Myocyte (in vitro differentiated cells): Measurements from ENCODE around the gene TGFB3. TPM values are rescaled to one million over a fixed set of nuclear protein-coding genes. Genes with fewer than 3 reads are reported as not detected.

ENCODE experiments used
- DNase-seq: peaks from one replicate; pipeline ENCODE4 v3.0.0-alpha.2; 2012; ENCODE audit warnings: low read depth
- total RNA-seq: library from RNA; depleted of rRNA; stranded (reverse); fragments of >200 nt; gene quantifications from 2 replicates; pipeline ENCODE4 v1.2.3, GENCODE V29; 2014

TGFB3 gene
- total RNA-seq, 1 donor from 2014 or later, result 30.6 TPM

GRCh38 chr14:75987201-75987970 is 5.6 kb upstream of the TGFB3 start:
- no peak for DNase-seq

DNA sequence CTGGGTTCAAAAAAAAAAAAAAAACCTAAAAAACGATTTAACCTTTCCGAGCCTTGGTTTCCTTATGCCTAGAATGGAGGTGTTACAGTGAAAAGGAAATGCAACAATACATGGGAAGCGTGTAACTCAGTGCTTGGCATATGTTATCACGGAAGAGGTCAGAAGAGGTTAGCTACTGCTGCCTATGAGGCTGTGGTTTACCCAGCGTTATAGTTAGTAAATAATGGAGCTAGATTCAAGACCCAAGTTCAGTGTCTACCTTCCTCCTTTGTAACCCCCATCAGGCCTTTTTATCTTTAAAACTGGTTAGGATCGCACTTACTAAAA is 4.6 kb upstream of the TGFB3 start:
- DNase-seq, result no peak

GRCh38 chr14:75985618-75986438 is 4.0 kb upstream of the TGFB3 start, which contains the start of gene IFT43:
TSS of gene IFT43 (plus strand) at chr14:75985763. CDS start at chr14:75985787, 24 bp downstream.
- DNase-seq, result peak; percentile 88

GRCh38 chr14:75984674-75985073 is 2.9 kb upstream of the TGFB3 start:
- DNase-seq, result no peak

DNA sequence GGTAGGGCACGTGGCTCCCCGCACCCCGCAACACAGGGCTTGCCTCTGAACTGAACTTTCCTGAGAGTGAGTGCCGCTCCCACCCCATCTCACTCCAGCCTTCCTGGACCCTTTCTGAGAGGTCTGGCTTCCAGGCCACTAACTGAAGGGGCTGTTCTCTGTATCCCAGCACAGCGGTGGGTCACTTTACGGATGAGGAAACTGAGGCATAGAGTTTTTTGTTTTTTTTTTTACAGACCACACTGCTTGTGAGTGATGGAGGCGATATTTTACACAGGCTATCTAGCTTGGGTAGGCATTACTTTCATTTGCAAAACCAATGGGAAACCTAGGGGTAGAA is 1.2 kb upstream of the TGFB3 start:
- no peak for DNase-seq

DNA sequence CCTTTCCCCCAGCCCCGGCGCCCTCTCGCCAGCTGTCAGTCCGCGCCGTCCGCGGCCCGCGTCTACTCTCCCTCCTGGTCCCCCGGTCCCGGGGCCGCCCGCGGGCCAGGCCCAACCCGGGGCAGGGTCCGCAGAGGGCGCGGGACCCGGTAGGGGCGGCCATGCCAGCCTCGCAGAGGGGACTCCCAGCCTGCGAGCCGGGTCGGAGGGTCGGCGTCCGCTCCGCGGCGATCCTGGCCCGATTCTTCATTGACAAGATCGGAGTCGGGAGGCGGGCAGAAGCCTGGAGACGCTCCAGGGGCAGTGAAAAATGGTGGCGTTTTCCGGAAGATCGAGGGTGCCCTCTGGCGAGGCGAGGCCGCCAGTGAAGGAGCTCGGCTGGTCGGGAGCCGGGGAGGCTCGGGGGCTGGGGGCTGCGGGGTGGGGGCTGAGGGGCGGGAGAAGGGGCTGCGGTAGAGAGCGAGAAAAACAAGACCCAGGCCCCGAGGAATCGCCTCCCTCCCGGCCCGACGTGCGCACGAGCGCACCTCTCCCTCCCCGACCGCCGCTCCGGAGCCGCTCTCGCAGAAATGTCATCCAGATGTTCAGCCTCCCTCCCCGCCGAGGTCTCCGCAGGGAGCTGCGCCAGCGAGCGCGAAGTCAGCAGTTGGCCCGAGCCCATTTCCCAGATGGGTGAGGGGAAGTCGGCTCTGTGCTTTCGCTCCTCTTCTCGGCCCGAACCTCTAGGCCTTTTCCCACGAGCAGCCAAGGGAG is 647 bp upstream of the TGFB3 start:
- peak; percentile 88 for DNase-seq

DNA sequence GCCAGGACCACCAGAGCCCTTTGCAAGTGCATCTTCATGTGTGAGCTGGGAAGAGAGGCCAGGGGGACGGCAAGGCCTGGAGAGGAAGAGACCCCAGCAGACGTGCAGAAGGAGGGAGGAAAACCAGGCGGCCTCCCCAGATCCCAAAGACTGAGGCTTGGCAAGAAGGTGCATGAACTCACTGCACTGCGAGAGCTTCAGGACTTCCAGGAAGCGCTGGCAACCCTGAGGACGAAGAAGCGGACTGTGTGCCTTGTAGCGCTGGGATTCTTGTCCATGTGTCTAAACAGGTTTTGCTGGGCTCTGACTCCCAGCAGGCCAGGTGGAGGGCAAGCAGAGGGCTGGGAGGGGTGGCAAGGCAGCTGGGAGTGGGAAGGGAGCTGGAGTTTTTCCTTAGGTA is 939 bp downstream of the TGFB3 start:
- DNase-seq, result no peak

GRCh38 chr14:75979648-75980565 is 1.9 kb downstream of the TGFB3 start:
- no peak for DNase-seq

- peak; percentile 47 for DNase-seq
These were observed 2.7 kb downstream of the TGFB3 start for GRCh38 chr14:75979071-75979571.

DNA sequence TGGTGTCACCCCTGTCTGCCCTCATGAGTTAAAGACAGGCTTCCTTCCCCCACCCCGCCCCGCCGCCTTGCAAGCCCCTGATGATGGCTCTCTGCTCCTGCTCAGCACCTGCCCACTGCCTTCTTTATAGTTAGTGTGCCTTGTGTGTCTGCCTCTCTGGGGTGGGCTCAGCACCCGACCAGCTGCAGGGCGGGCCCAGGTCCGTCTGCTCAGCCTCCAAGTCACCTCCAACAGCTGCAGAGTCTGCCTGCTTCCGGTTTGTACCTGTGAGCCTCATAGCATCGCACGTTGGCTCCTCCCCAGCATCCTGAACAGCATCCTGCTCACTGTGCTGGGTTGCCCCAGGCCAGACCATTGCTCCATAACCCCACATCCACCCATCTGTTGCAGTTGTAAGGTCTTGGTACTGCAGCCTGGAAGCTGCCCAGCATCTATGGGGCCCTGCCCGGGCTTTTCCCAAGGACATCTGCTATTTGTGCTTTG is 3.5 kb downstream of the TGFB3 start:
- no peak for DNase-seq

- DNase-seq, result no peak
These were observed 4.2 kb downstream of the TGFB3 start for GRCh38 chr14:75977582-75977943.

DNA sequence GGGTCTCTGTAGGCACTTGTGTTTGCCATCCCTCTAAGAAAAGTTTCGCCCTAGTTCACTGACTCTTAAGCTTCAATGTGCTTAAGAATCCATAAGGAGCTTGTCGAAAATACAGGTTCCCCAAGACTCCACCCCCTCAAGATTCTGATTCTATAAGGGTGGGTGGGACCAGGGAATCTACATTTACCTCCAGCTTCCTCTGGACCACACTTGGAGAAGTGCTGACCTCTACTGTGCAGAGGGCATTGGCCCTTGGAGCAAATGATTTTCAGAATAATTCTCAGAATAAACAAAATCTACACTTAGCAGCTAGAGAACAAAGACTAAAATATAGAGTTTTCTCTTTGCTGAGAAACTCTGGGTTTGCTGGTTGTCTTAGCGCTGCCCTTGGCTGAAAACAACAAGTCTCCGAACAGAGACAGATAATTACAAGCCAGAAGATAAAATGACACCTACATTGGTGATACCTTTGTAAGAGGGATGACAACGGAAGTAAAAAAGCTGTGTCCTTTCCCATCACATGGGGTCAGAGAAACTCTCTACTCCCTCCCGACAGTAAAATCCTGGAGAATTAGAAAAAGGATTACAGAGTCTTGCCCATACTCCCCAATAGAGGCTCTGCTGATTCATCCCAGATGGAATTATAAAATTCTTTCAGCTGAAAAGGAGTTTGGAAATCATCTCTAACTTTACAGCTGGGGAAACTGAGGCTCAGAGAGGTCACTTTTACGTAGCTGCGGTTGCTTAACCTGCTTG is 4.8 kb downstream of the TGFB3 start:
- DNase-seq, result no peak

- peak; percentile 73 for DNase-seq
These were observed 8.9 kb downstream of the TGFB3 start for GRCh38 chr14:75972801-75973421.

DNA sequence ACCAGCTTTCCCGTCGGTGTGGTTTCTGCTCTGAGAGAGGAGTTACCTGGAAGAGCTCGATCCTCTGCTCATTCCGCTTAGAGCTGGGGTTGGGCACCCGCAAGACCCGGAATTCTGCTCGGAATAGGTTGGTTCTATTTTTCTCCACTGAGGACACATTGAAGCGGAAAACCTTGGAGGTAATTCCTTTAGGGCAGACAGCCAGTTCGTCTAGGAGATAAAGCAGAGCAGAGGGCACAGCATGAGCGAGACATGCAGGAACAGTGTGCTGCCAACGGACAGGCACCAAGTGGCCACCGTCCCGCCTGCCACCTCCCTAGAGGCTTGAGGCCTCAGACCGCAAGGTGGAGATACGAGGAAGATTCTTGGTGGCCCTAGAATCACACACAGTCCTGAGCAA is 10.3 kb downstream of the TGFB3 start:
- DNase-seq, result no peak

GRCh38 chr14:75970989-75971388 is 10.8 kb downstream of the TGFB3 start:
- no peak for DNase-seq

DNA sequence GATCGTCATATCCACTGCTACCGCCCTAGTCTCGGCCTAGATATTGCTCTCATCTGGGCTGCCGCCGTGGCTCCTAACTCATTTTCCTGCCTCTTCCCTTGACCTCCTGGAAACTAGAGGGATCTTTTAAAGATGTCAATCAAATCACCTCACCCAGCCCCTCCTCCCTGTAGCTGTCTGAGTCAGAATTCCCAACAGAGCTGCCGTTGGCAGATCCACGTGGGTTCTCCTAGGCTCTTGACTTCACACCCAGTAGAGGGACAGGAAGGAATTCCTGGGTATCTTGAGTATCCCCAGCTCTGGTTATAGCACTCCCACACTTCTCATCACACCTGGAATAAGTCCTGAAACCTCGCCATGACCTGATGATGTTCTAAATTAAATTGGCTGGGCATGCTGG is 11.9 kb downstream of the TGFB3 start:
- peak; percentile 77 for DNase-seq

- DNase-seq, result peak; percentile 90
These were observed 12.7 kb downstream of the TGFB3 start for GRCh38 chr14:75969126-75969525.

GRCh38 chr14:75968456-75968855 is 13.3 kb downstream of the TGFB3 start:
- DNase-seq, result peak; percentile 77

DNA sequence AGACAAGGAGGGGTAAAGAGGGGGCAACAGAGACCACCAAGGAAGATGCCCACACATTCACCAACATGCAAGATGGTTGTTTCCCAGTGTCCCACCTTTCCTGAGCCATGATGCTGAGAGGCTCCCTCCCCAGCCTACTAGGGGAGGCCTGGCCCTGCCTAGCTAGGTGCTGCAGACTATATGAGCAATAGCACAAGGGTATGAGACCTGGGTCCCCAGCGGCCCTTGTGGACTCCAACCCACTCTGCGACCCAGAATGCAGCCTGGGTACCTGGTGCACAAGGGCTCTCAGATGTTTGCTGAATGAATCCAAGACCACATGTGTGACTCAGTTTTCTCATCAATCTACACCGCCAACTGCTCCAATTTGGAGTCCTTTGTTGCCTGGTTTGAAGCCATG is 13.9 kb downstream of the TGFB3 start:
- peak; percentile 14 for DNase-seq
